H9 (cell line): ENCODE results near the gene VILL. TPM values are rescaled to one million over a fixed set of nuclear protein-coding genes. Genes with fewer than 3 reads are reported as not detected.

ENCODE experiments used
- DNase-seq: peaks from one replicate; pipeline ENCODE4 v3.0.0-alpha.2; 2017
- H2AFZ ChIP-seq: one replicate; pipeline ENCODE4 v1.6.1; 2013; ENCODE audit warnings: mild to moderate bottlenecking, low read length, control low read depth, moderate library complexity
- H2AK5ac ChIP-seq: 2 replicates; pipeline ENCODE4 v1.6.1; 2013; ENCODE audit warnings: low read length, control low read depth, mixed read lengths; ENCODE audit not compliant: insufficient read length
- H2BK120ac ChIP-seq: one replicate; pipeline ENCODE4 v1.6.1; 2013; ENCODE audit warnings: low read depth, mild to moderate bottlenecking, low read length, control low read depth, inconsistent platforms; ENCODE audit not compliant: poor library complexity, severe bottlenecking
- H2BK12ac ChIP-seq: 2 replicates; pipeline ENCODE4 v1.6.1; 2013; ENCODE audit warnings: low read length, control low read depth, mixed read lengths, low read depth; ENCODE audit not compliant: insufficient read length
- H2BK15ac ChIP-seq: 2 replicates; pipeline ENCODE4 v1.6.1; 2013; ENCODE audit warnings: low read depth, low read length, control low read depth
- H2BK20ac ChIP-seq: one replicate; pipeline ENCODE4 v1.6.1; 2013; ENCODE audit warnings: low read depth, mild to moderate bottlenecking, low read length, control low read depth, inconsistent platforms; ENCODE audit not compliant: poor library complexity, severe bottlenecking
- H2BK5ac ChIP-seq: 2 replicates; pipeline ENCODE4 v1.6.1; 2013; ENCODE audit warnings: low read length, control low read depth, mixed read lengths; ENCODE audit not compliant: insufficient read length
- H3K14ac ChIP-seq: 2 replicates; pipeline ENCODE4 v1.6.1; 2013; ENCODE audit warnings: low read length, control low read depth; ENCODE audit not compliant: insufficient read depth
- H3K18ac ChIP-seq: 2 replicates; pipeline ENCODE4 v1.6.1; 2013; ENCODE audit warnings: low read depth, mild to moderate bottlenecking, mixed read lengths, low read length, control low read depth; ENCODE audit not compliant: insufficient read length
- H3K23ac ChIP-seq: 2 replicates; pipeline ENCODE4 v1.6.1; 2013; ENCODE audit warnings: low read length, control low read depth, mixed read lengths, low read depth; ENCODE audit not compliant: insufficient read length
- H3K23me2 ChIP-seq: 2 replicates; pipeline ENCODE4 v1.6.1; 2013; ENCODE audit warnings: low read depth, mild to moderate bottlenecking, mixed read lengths, low read length, control low read depth; ENCODE audit not compliant: insufficient read length, poor library complexity, severe bottlenecking
- H3K27ac ChIP-seq: 2 replicates; pipeline ENCODE4 v1.5.1; 2013; ENCODE audit warnings: low read length, control low read depth, mixed read lengths, low read depth; ENCODE audit not compliant: insufficient read length
- H3K27me3 ChIP-seq: 2 replicates; pipeline ENCODE4 v1.6.1; 2013; ENCODE audit warnings: low read length, control low read depth, inconsistent platforms; ENCODE audit not compliant: insufficient read depth
- H3K4ac ChIP-seq: 2 replicates; pipeline ENCODE4 v1.6.1; 2013; ENCODE audit warnings: low read depth, mild to moderate bottlenecking, control low read depth, inconsistent platforms, low read length, moderate library complexity
- H3K4me1 ChIP-seq: 2 replicates; pipeline ENCODE4 v1.6.1; 2013; ENCODE audit warnings: low read length, control low read depth, inconsistent platforms; ENCODE audit not compliant: insufficient read depth
- H3K4me2 ChIP-seq: 2 replicates; pipeline ENCODE4 v1.6.1; 2013; ENCODE audit warnings: low read length, control low read depth, mixed read lengths; ENCODE audit not compliant: insufficient read length, insufficient read depth
- H3K56ac ChIP-seq: 2 replicates; pipeline ENCODE4 v1.6.1; 2013; ENCODE audit warnings: low read depth, mild to moderate bottlenecking, mixed read lengths, low read length, control low read depth; ENCODE audit not compliant: insufficient read length
- H3K79me1 ChIP-seq: 2 replicates; pipeline ENCODE4 v1.6.1; 2013; ENCODE audit warnings: low read depth, mild to moderate bottlenecking, moderate library complexity, low read length, control low read depth, inconsistent platforms; ENCODE audit not compliant: insufficient read depth, poor library complexity, severe bottlenecking
- H3K79me2 ChIP-seq: 2 replicates; pipeline ENCODE4 v1.6.1; 2013; ENCODE audit warnings: low read length, control low read depth, inconsistent platforms; ENCODE audit not compliant: insufficient read depth
- H3K9ac ChIP-seq: 2 replicates; pipeline ENCODE4 v1.6.1; 2013; ENCODE audit warnings: low read length, control low read depth, mixed read lengths; ENCODE audit not compliant: insufficient read length; ENCODE audit errors: extremely low read depth
- H3K9me3 ChIP-seq: one replicate; pipeline ENCODE4 v1.6.1; 2013; ENCODE audit warnings: low read depth, low read length, inconsistent platforms; ENCODE audit not compliant: control insufficient read depth
- H3T11ph ChIP-seq: one replicate; pipeline ENCODE4 v1.6.1; 2013; ENCODE audit warnings: mild to moderate bottlenecking, low read length, control low read depth, inconsistent platforms
- H4K20me1 ChIP-seq: one replicate; pipeline ENCODE4 v1.6.1; 2013; ENCODE audit not compliant: control insufficient read depth, insufficient read length, insufficient read depth
- H4K5ac ChIP-seq: 2 replicates; pipeline ENCODE4 v1.6.1; 2013; ENCODE audit warnings: low read depth, mild to moderate bottlenecking, mixed read lengths, low read length, control low read depth; ENCODE audit not compliant: insufficient read length
- H4K8ac ChIP-seq: replicated peaks from 2 replicates; pipeline ENCODE4 v1.6.1; 2013; ENCODE audit warnings: low read length, control low read depth, mixed read lengths, low read depth; ENCODE audit not compliant: insufficient read length
- H4K91ac ChIP-seq: 2 replicates; pipeline ENCODE4 v1.6.1; 2013; ENCODE audit warnings: low read depth, mild to moderate bottlenecking, moderate library complexity, mixed read lengths, low read length, control low read depth; ENCODE audit not compliant: insufficient read length
- H3K27ac Mint-ChIP-seq, 3 experiments: 2 replicates in 2 of 3; 3 replicates in 1 of 3; pipeline ENCODE4 v1.8.0; 2020 to 2021; ENCODE audit warnings: mixed read lengths in 3 of 3, mild to moderate bottlenecking in 1 of 3, moderate library complexity in 1 of 3
- H3K27me3 Mint-ChIP-seq: 2 replicates; pipeline ENCODE4 v1.8.0; 2021; ENCODE audit warnings: low read depth, mild to moderate bottlenecking, moderate library complexity, mixed read lengths
- H3K36me3 Mint-ChIP-seq, 3 experiments: 2 replicates in 2 of 3; 3 replicates in 1 of 3; pipeline ENCODE4 v1.8.0; 2020 to 2021; ENCODE audit warnings: low read depth in 3 of 3, mixed read lengths in 3 of 3; ENCODE audit not compliant: insufficient read depth in 1 of 3
- H3K4me1 Mint-ChIP-seq, 2 experiments: 2 replicates each; pipeline ENCODE4 v1.8.0; 2020; ENCODE audit warnings: mixed read lengths in 2 of 2
- H3K4me3 Mint-ChIP-seq, 2 experiments: 2 replicates in 1 of 2; 3 replicates in 1 of 2; pipeline ENCODE4 v1.8.0; 2020 to 2021; ENCODE audit warnings: mild to moderate bottlenecking in 2 of 2, mixed read lengths in 2 of 2, moderate library complexity in 1 of 2
- H3K9me3 Mint-ChIP-seq, 2 experiments: 2 replicates in 1 of 2; 3 replicates in 1 of 2; pipeline ENCODE4 v1.8.0; 2020; ENCODE audit warnings: mild to moderate bottlenecking in 2 of 2, mixed read lengths in 2 of 2, moderate library complexity in 1 of 2
- WGBS: extraction: QIAGEN DNeasy Blood & Tissue Kit; methylation state at CpG from one replicate; pipeline ENCODE4 v1.1.7; 2013; ENCODE audit warnings: missing lambda C conversion rate, low lambda C conversion rate, mixed read lengths; ENCODE audit not compliant: insufficient read length; ENCODE audit errors: extremely low coverage; 5-methylcytosine and 5-hydroxymethylcytosine counted together
- total RNA-seq: library from RNA; stranded (reverse); gene quantifications from 2 replicates; pipeline ENCODE4 v1.2.1, GENCODE V29; 2021
- TF ChIP-seq, protein P1 (sequence below): fragments of 200-600 bp; sonication (generic); conservative IDR thresholded peaks from 3 replicates; pipeline ENCODE4 v1.8.0; 2021; ENCODE audit warnings: antibody characterized with exemption, mild to moderate bottlenecking

VILL gene
- total RNA-seq, 1 experiment from 2014 or later = 3.2 TPM

DNA sequence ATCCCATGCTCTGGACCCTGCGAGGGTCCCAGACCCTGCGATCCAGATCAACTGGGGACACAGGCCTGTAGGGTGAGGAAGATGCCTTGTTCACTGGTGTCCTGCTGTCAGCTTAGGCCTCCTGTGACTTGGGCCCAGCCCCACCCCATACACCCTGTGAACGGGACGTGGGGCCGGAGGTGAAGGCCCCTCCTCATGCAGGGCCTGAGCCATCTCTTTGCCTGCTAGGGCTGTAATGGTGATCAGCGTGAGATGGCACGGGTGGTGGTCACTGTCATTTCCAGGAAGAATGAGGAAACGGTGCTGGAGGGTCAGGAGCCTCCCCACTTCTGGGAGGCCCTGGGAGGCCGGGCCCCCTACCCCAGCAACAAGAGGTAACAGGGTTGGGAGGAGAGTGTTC, 12.4 kb downstream of the VILL start:
- Mint-ChIP-seq H3K9me3 (no peaks in the 10 kb centered on the region; a peak in 1 of 5 replicates), H3K36me3 (peaks cover 0 to 17% (median 4%) of the 10 kb centered on the region in 3 experiments; a peak in 5 of 7 replicates), H3K27me3 (peaks cover 7% of the 10 kb centered on the region), H3K4me1 (peaks cover 11 to 20% of the 10 kb centered on the region in 2 experiments), H3K27ac (no peak overlapping the region), H3K4me3 (no peak overlapping the region)
- no peak overlapping the region for H2BK12ac ChIP-seq
- no peak overlapping the region for H4K5ac ChIP-seq
- H3K18ac ChIP-seq = no peak overlapping the region
- no peak for DNase-seq
- no peak overlapping the region for H3K14ac ChIP-seq
- H3K23ac ChIP-seq = no peak overlapping the region
- no peak overlapping the region for H3T11ph ChIP-seq
- H3K9ac ChIP-seq = no peak overlapping the region
- peaks cover 2% of the 10 kb centered on the region; the same call in 1 of the 2 replicates for H3K4me1 ChIP-seq
- TF ChIP-seq, protein P1, sequence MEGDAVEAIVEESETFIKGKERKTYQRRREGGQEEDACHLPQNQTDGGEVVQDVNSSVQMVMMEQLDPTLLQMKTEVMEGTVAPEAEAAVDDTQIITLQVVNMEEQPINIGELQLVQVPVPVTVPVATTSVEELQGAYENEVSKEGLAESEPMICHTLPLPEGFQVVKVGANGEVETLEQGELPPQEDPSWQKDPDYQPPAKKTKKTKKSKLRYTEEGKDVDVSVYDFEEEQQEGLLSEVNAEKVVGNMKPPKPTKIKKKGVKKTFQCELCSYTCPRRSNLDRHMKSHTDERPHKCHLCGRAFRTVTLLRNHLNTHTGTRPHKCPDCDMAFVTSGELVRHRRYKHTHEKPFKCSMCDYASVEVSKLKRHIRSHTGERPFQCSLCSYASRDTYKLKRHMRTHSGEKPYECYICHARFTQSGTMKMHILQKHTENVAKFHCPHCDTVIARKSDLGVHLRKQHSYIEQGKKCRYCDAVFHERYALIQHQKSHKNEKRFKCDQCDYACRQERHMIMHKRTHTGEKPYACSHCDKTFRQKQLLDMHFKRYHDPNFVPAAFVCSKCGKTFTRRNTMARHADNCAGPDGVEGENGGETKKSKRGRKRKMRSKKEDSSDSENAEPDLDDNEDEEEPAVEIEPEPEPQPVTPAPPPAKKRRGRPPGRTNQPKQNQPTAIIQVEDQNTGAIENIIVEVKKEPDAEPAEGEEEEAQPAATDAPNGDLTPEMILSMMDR = no peak
- H3K23me2 ChIP-seq = no peaks in the 10 kb centered on the region
- no peak overlapping the region for H2BK20ac ChIP-seq
- H3K9me3 ChIP-seq = no peaks in the 10 kb centered on the region
- no peak overlapping the region for H3K4me2 ChIP-seq
- H3K79me2 ChIP-seq = no peaks in the 10 kb centered on the region
- H3K4ac ChIP-seq = no peak overlapping the region
- H2BK5ac ChIP-seq = no peak overlapping the region
- H2BK120ac ChIP-seq = no peak overlapping the region
- H4K91ac ChIP-seq = no peak overlapping the region
- no peaks in the 10 kb centered on the region for H4K20me1 ChIP-seq
- H2AK5ac ChIP-seq = no peak overlapping the region
- no peak overlapping the region for H2BK15ac ChIP-seq
- no peaks in the 10 kb centered on the region for H3K79me1 ChIP-seq
- no peak overlapping the region for H2AFZ ChIP-seq
- no peaks in the 10 kb centered on the region; the same call in 1 of the 2 replicates for H3K27me3 ChIP-seq
- no peak overlapping the region for H3K56ac ChIP-seq
- H3K27ac ChIP-seq = no peak overlapping the region
- no CpG with 5 or more reads among the region's 9 CpGs for WGBS
- H4K8ac ChIP-seq = no peak overlapping the region
